Glutamatergic neuron (in vitro differentiated cells): ENCODE results near the gene SPRY1. TPM values are rescaled to one million over a fixed set of nuclear protein-coding genes. Genes with fewer than 3 reads are reported as not detected.
A peak's percentile ranks its signal among the peaks of the same experiment; 100 is the strongest.

ENCODE experiments used
- DNase-seq: peaks from one replicate; pipeline ENCODE4 v3.0.0; 2022
- H3K27ac Mint-ChIP-seq: one replicate; pipeline ENCODE4 v1.8.0; 2020; ENCODE audit warnings: mild to moderate bottlenecking, mixed read lengths, inconsistent platforms; ENCODE audit not compliant: unreplicated experiment
- H3K27me3 Mint-ChIP-seq: one replicate; pipeline ENCODE4 v1.8.0; 2020; ENCODE audit warnings: mild to moderate bottlenecking, moderate library complexity, mixed read lengths, inconsistent platforms; ENCODE audit not compliant: unreplicated experiment
- H3K36me3 Mint-ChIP-seq: one replicate; pipeline ENCODE4 v1.8.0; 2020; ENCODE audit warnings: mild to moderate bottlenecking, mixed read lengths, inconsistent platforms; ENCODE audit not compliant: unreplicated experiment
- H3K4me1 Mint-ChIP-seq: one replicate; pipeline ENCODE4 v1.8.0; 2020; ENCODE audit warnings: mild to moderate bottlenecking, low read depth, mixed read lengths, inconsistent platforms; ENCODE audit not compliant: unreplicated experiment
- H3K4me3 Mint-ChIP-seq: one replicate; pipeline ENCODE4 v1.8.0; 2020; ENCODE audit warnings: mild to moderate bottlenecking, mixed read lengths, inconsistent platforms; ENCODE audit not compliant: unreplicated experiment
- H3K9me3 Mint-ChIP-seq: one replicate; pipeline ENCODE4 v1.8.0; 2020; ENCODE audit warnings: mild to moderate bottlenecking, moderate library complexity, mixed read lengths, inconsistent platforms; ENCODE audit not compliant: unreplicated experiment
- total RNA-seq: library from RNA; stranded (reverse); fragmentation: NEBNext Ultra II Directional; extraction: Animal tissue kit (Norgen Biotek cat#: 25700); gene quantifications from one replicate; pipeline ENCODE4 v1.2.1, GENCODE V29; 2021; ENCODE audit not compliant: unreplicated experiment
- TF ChIP-seq, protein P1 (sequence below): fragments of 200-600 bp; sonication (generic); IDR thresholded peaks from one replicate; pipeline ENCODE4 v1.5.0; 2021; ENCODE audit not compliant: partially characterized antibody, unreplicated experiment

Gene SPRY1
- total RNA-seq, 1 donor from 2014 or later: 17.2 TPM

DNA sequence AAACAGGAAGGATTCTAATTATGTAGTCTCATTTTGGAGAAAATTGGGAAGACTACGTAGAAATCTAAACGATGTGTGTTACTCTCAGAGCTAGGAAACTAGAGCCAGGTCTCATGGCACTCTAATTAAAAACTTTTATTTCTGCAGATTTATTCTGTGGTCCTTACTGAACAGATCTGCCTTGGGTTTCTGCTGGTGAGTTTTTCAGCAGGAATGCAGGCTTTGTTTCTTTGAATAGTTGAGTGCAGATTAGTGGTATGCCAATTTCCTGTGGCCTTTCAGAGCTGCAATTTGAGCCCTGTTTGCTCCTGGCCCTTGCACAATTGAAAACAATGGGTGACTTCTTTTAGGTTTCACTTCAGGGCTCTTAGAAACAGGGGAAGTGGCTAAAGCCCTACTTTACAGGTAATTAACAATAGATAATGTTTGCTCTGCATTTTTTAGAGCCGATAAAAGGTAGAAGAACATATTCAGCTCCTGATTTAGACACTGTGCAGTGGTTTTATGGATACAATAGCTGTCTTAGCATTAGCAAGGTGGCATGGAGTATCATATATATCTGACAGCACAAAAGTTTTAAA, 21.8 kb downstream of the SPRY1 start:
- Mint-ChIP-seq H3K4me1 (peaks cover 10% of the 10 kb centered on the region), H3K27me3 (peaks cover 1% of the 10 kb centered on the region), H3K36me3 (no peaks in the 10 kb centered on the region), H3K9me3 (no peaks in the 10 kb centered on the region), H3K4me3 (no peak overlapping the region), H3K27ac (peak overlapping the region; percentile 7)
- TF ChIP-seq, protein P1, sequence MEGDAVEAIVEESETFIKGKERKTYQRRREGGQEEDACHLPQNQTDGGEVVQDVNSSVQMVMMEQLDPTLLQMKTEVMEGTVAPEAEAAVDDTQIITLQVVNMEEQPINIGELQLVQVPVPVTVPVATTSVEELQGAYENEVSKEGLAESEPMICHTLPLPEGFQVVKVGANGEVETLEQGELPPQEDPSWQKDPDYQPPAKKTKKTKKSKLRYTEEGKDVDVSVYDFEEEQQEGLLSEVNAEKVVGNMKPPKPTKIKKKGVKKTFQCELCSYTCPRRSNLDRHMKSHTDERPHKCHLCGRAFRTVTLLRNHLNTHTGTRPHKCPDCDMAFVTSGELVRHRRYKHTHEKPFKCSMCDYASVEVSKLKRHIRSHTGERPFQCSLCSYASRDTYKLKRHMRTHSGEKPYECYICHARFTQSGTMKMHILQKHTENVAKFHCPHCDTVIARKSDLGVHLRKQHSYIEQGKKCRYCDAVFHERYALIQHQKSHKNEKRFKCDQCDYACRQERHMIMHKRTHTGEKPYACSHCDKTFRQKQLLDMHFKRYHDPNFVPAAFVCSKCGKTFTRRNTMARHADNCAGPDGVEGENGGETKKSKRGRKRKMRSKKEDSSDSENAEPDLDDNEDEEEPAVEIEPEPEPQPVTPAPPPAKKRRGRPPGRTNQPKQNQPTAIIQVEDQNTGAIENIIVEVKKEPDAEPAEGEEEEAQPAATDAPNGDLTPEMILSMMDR: no peak
- DNase-seq: no peak

DNA sequence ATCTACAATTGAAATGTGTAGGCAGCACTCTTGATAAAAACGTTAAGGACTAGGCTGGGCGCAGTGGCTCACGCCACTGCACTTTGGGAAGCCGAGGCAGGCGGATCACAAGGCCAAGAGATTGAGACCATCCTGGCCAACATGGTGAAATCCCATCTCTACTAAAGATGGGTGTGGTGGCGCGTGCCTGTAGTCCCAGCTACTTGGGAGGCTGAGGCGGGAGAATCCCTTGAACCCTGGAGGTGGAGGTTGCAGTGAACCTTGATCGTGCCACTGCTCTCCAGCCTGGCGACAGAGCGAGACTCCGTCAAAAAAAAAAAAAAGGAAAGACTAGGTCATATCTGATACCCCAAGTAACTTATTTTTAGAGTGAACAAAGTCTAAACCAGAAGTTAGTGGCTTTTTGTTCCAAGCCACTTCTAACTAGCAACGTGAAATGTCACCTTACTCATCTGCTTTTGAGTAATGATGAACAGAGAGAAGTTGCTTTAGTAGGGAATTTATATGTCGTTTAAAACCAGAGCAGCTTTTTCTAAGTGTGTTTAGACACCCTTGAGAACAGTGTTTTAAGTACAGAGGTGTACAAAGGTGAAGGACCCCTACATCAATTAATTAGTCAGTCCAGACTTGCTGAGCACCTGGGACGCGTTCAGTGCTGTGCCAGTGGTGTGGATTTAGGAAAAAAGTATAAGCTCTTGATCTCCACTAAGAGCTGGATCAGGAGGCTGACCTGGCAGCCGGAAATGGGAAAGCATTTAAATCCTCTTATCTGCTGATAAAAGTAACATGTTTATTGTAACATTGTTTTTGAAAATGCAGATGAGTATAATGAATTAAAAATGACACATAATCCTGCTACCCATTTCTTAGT, 23.5 kb downstream of the SPRY1 start:
- Mint-ChIP-seq H3K4me3 (no peak overlapping the region), H3K27me3 (no peaks in the 10 kb centered on the region), H3K4me1 (peaks cover 10% of the 10 kb centered on the region), H3K27ac (no peak overlapping the region), H3K36me3 (no peaks in the 10 kb centered on the region), H3K9me3 (no peaks in the 10 kb centered on the region)
- TF ChIP-seq, protein P1: no peak
- DNase-seq: no peak

DNA sequence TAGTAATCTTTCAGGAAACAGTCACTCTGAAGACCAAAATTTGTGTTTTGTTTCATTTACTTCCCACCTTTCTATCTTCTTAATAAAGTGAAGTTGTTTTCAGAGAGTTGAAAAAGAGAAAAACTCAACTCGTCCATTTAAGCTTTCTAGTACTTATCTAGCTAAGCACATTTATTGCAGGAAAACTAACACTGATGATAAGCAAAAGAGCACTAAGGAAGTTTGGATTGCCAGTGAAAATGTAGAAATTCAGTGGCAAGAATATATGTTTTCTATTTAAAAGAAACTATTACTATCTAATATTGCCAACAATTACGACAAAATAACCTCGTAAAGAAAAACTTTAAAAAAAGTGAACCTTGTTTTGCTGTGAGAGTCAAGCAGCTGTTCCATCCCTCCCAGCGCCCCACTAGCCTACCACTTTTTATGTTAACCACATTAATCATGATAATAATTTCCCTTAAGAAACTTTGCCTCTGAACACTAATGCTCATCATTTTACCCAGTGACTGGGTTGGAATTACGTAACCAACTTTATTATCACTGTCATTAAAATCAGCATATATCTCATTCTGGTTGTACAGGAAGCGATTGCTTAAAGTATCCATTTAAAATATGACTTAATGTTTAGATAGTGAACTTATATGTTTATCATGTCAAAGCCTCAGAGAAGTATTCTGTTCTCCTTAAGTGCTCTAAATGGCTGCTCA, 24.8 kb downstream of the SPRY1 start:
- Mint-ChIP-seq H3K4me1 (peaks cover 10% of the 10 kb centered on the region), H3K27ac (no peak overlapping the region), H3K27me3 (no peaks in the 10 kb centered on the region), H3K4me3 (no peak overlapping the region), H3K9me3 (no peaks in the 10 kb centered on the region), H3K36me3 (no peaks in the 10 kb centered on the region)
- no peak for DNase-seq
- TF ChIP-seq, protein P1: no peak

DNA sequence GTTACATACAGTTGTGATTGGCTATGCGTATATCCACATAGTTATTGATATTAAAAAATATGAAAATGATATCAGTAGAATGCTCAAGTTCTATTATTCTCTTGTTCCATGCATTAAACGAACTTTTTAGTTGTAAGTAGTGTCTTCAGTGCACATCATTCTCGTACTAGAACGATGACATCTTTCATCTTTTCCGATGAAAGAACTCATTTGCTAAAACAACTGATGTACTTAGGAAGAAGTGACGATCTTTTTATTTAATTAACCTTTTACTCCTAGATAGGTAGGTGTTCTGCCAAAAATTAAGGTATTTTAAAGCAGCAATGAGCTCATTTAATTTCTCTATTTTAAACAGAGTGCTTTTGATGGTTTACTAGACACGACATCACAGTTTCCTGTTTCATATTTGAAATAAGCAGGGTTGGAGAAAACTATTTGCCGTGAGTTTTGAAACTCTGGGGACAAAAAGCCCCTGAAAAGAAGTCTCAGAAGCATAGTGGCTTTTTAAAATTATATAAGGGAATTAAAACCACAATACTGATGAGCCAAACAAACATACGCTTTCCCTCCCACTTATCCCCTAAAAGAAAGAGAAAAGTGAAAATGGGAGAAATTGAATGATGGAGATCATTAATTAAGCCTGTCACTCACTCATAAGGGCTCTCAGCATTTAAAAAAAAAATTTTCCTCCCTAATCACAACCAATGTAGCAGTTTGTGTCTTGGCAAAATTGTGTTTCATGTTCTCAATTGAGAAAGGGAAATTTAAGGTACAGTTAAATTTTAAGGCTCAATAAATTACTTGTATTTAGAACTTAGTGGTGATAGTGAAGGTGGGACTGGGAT, 25.6 kb downstream of the SPRY1 start:
- Mint-ChIP-seq H3K27ac (no peak overlapping the region), H3K4me1 (peaks cover 8% of the 10 kb centered on the region), H3K9me3 (peaks cover 1% of the 10 kb centered on the region), H3K27me3 (no peaks in the 10 kb centered on the region), H3K36me3 (no peaks in the 10 kb centered on the region), H3K4me3 (no peak overlapping the region)
- TF ChIP-seq, protein P1: no peak
- DNase-seq: no peak
